Transverse colon (tissue), 4 donors: ENCODE results near the gene CDH13. TPM values are rescaled to one million over a fixed set of nuclear protein-coding genes. Genes with fewer than 3 reads are reported as not detected.

Source experiments
- DNase-seq: peaks from one replicate; pipeline ENCODE4 v3.0.0-alpha.2; 2019
- H3K27ac ChIP-seq, 4 donors: fragments of 200-600 bp; sonication (generic); 2 replicates each; pipeline ENCODE4 v1.5.1; 2016 to 2018; ENCODE audit warnings: inconsistent platforms in 4 of 4
- H3K27me3 ChIP-seq: fragments of 200-600 bp; sonication (generic); 2 replicates; pipeline ENCODE4 v1.5.1; 2017; ENCODE audit warnings: inconsistent platforms
- H3K36me3 ChIP-seq, 4 donors: fragments of 200-600 bp; sonication (generic); 2 replicates each; pipeline ENCODE4 v1.5.1; 2017 to 2019; ENCODE audit warnings: inconsistent platforms in 4 of 4
- H3K4me1 ChIP-seq, 4 donors: fragments of 200-600 bp; sonication (generic); 2 replicates each; pipeline ENCODE4 v1.5.1; 2017 to 2020; ENCODE audit warnings: inconsistent platforms in 4 of 4
- H3K4me3 ChIP-seq, 4 donors: fragments of 200-600 bp; sonication (generic); 1 replicate in 1 of 4; 2 replicates in 3 of 4; pipeline versions ENCODE4 v1.5.1 to v1.6.1; 2017 to 2019; ENCODE audit warnings: inconsistent platforms in 4 of 4
- H3K9me3 ChIP-seq, 2 donors: fragments of 200-600 bp; sonication (generic); 2 replicates each; pipeline ENCODE4 v1.5.1; 2017 to 2019; ENCODE audit warnings: inconsistent platforms in 2 of 2
- CTCF ChIP-seq, 5 experiments: fragments of 200-600 bp in 3 of 5; fragments of 450-650 bp in 2 of 5; sonication (generic) in 3 of 5; IDR thresholded peaks; 1 replicate in 2 of 5; 2 replicates in 3 of 5; pipeline ENCODE4 v1.5.1; 2016 to 2017; ENCODE audit warnings: antibody characterized with exemption in 5 of 5, inconsistent platforms in 3 of 5, mild to moderate bottlenecking in 2 of 5, moderate library complexity in 1 of 5
- EP300 ChIP-seq: sonication (generic); formaldehyde crosslinking; IDR thresholded peaks from one replicate; pipeline ENCODE4 v1.6.1; 2017; ENCODE audit warnings: antibody characterized with exemption, low read depth
- POLR2A ChIP-seq: fragments of 450-650 bp; IDR thresholded peaks from one replicate; pipeline ENCODE4 v1.6.1; 2016; ENCODE audit warnings: antibody characterized with exemption, mild to moderate bottlenecking, moderate library complexity
- POLR2AphosphoS5 ChIP-seq, 3 donors: sonication (generic); formaldehyde crosslinking; IDR thresholded peaks; one replicate each; pipeline ENCODE4 v1.6.1; 2016; ENCODE audit warnings: antibody characterized with exemption in 3 of 3
- WGBS, 2 donors: methylation state at CpG; one replicate each; pipeline ENCODE4 v1.1.5; 2018; ENCODE audit warnings: low coverage in 1 of 2; 5-methylcytosine and 5-hydroxymethylcytosine counted together
- in situ Hi-C, 4 donors: fragments of 200-750 bp; cut with MboI; loops; one replicate each; pipeline versions ENCODE4 v1.15.0 to v1.15.1; 2017; ENCODE audit warnings: low sequenced_read_pairs in 3 of 4, low pct_ligation_motif_present in 1 of 4, low pct_unique_long_range_greater_than_20kb in 1 of 4
- intact Hi-C: fragments of 100-400 bp; cut with DNase I; formaldehyde crosslinking; loops from one replicate; pipeline ENCODE4 v1.15.1; 2023; ENCODE audit warnings: low total_unique reads
- total RNA-seq, 4 donors: library from RNA; depleted of rRNA; stranded (reverse); fragments of >200 nt; gene quantifications; one replicate each; pipeline ENCODE4 v1.1.0, GENCODE V29; 2016

The CDH13 gene
- total RNA-seq, 4 donors from 2014 or later, result 3.8 to 28.1 (median 5.8) TPM

GRCh38 chr16:83792391-83792790, 1165.6 kb downstream of the CDH13 start:
- Histone ChIP-seq H3K27ac (no peak overlapping the region), H3K9me3 (no peaks in the 10 kb centered on the region), H3K36me3 (no peaks in the 10 kb centered on the region), H3K4me3 (no peak overlapping the region), H3K27me3 (no peaks in the 10 kb centered on the region), H3K4me1 (no peaks in the 10 kb centered on the region)
- intact Hi-C loops (no loop called here), in situ Hi-C loops (no loop called here)
- TF ChIP-seq CTCF (IDR thresholded peaks at IDR 0.05), result no peak
- TF ChIP-seq POLR2A, result no peak
- TF ChIP-seq POLR2AphosphoS5 (IDR thresholded peaks at IDR 0.05), result no peak
- TF ChIP-seq EP300, result no peak
- WGBS, 2 donors, result 85 to 100% methylated on average over 1 to 2 of the region's 2 CpGs
- no peak for DNase-seq

GRCh38 chr16:83793179-83793578, 1166.4 kb downstream of the CDH13 start:
- TF ChIP-seq EP300, result no peak
- TF ChIP-seq CTCF (IDR thresholded peaks at IDR 0.05), result no peak
- TF ChIP-seq POLR2A, result no peak
- no peak for TF ChIP-seq POLR2AphosphoS5 (IDR thresholded peaks at IDR 0.05)
- intact Hi-C loops (no loop called here), in situ Hi-C loops (no loop called here)
- Histone ChIP-seq H3K27me3 (no peaks in the 10 kb centered on the region), H3K4me1 (no peaks in the 10 kb centered on the region), H3K36me3 (no peaks in the 10 kb centered on the region), H3K4me3 (no peak overlapping the region), H3K9me3 (no peaks in the 10 kb centered on the region), H3K27ac (no peak overlapping the region)
- WGBS, 2 donors, result 55 to 61% methylated on average over 9 of the region's 9 CpGs
- DNase-seq, result no peak

GRCh38 chr16:83794860-83795554, 1168.2 kb downstream of the CDH13 start:
- Histone ChIP-seq H3K36me3 (no peaks in the 10 kb centered on the region), H3K27ac (no peak overlapping the region), H3K9me3 (no peaks in the 10 kb centered on the region), H3K4me3 (no peak overlapping the region), H3K4me1 (no peaks in the 10 kb centered on the region), H3K27me3 (no peaks in the 10 kb centered on the region)
- in situ Hi-C loops (no loop called here), intact Hi-C loops (no loop called here)
- no peak for DNase-seq
- TF ChIP-seq POLR2AphosphoS5 (IDR thresholded peaks at IDR 0.05), result no peak
- TF ChIP-seq CTCF (IDR thresholded peaks at IDR 0.05), result no peak
- 77 to 85% methylated on average over 4 to 10 of the region's 10 CpGs for whole genome bisulfite sequencing, 2 donors

GRCh38 chr16:83797013-83797412, 1170.2 kb downstream of the CDH13 start:
- intact Hi-C loops (no loop called here), in situ Hi-C loops (no loop called here)
- TF ChIP-seq POLR2AphosphoS5 (IDR thresholded peaks at IDR 0.05) (no peak), POLR2A (no peak), EP300 (no peak), CTCF (IDR thresholded peaks at IDR 0.05) (no peak)
- no peaks in the 10 kb centered on the region for H3K9me3 ChIP-seq
- no peaks in the 10 kb centered on the region for H3K36me3 ChIP-seq
- peaks cover 0 to 2% (median 1%) of the 10 kb centered on the region in 4 donors for H3K4me1 ChIP-seq
- no peak overlapping the region for H3K27ac ChIP-seq
- H3K4me3 ChIP-seq, result no peak overlapping the region
- 49 to 50% methylated on average over 2 to 9 of the region's 9 CpGs for WGBS, 2 donors
- peaks cover 3% of the 10 kb centered on the region for H3K27me3 ChIP-seq
- no peak for DNase-seq
